HG02885 (cell line): ENCODE data around the gene NKD1.

Experiments used
- ATAC-seq: cut with Tn5 transposase; IDR thresholded peaks from one replicate; pipeline ENCODE4 v1.9.1; 2021; ENCODE audit warnings: mild to moderate bottlenecking; ENCODE audit not compliant: unreplicated experiment, poor library complexity

NKD1 gene

GRCh38 chr16:50622029-50622428 is 73.8 kb downstream of the NKD1 start:
- no peak for ATAC-seq

DNA sequence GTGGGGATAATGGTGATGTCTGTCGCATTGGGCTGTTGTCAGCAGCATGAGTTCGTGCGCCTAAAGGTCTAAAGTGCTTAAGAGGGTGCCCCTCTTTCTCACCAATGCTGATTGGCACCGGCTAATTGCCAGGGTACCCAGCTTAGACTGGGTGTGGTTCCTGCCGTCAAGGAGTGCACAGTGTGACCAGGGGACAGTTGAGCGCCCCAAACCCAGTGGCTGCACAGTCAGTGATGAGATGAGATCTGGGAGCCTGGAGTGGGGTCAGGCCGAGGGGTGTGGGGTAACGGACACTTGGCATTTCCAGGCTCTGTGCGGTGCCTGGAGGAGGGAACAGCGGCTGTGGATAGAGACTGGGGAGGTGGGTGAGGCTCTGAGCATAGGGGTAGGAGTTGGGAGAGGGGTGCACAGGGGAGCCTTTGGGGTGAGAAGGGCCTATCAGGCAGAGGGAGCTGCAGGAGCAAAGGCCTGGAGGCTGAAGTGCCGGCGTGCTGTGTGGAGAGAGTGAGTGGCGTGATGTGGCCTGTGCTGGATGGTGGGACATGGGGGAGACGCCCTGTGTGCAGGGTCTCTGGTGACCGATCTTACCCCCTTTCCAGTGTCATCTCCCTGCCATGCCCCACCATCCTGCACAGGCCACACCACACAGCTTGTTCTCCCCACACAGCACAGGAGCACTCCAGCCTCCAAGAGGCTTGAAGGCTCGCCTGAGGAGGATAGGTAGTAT is 74.6 kb downstream of the NKD1 start:
- ATAC-seq, result no peak

- ATAC-seq, result no peak
These were observed 76.3 kb downstream of the NKD1 start for GRCh38 chr16:50624449-50624970.

- ATAC-seq, result no peak
These were observed 77.2 kb downstream of the NKD1 start for GRCh38 chr16:50625374-50625773.

- ATAC-seq, result no peak
These were observed 78.7 kb downstream of the NKD1 start for GRCh38 chr16:50626868-50627267.

- ATAC-seq, result peak; percentile 41
These were observed 79.2 kb downstream of the NKD1 start for GRCh38 chr16:50627419-50627818.

DNA sequence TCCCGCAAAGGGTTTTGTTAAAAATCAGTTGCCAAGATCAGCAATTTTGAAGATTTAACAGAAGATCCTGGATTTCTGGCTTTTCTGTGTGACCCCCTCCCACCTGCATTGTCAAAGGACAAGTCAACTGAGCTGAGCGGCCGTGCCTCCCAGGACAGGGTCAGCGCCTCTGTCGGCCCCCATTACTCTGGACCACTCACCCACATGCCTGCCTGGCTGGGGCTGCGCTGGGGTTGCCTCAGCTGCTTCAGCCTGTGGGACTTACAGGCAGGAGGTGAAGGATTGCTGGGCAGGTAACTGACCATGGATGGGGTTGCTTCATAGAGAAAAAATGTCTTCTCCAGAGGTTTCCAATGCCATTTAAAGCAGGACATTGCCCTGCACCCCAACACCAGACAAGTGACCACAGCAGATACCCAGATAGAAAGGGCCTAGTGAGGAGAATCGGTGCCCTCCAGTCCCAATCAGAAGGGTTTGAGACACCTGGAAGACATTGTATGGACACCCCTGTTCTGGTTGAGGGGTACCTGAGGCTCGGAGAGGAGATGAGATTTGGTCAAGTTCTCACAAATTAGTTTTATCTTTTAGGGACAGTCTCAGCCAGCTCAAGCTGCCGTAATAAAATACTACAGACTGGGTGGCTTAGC is 80.1 kb downstream of the NKD1 start:
- ATAC-seq, result no peak

GRCh38 chr16:50629334-50629733 is 81.1 kb downstream of the NKD1 start:
- ATAC-seq, result no peak

DNA sequence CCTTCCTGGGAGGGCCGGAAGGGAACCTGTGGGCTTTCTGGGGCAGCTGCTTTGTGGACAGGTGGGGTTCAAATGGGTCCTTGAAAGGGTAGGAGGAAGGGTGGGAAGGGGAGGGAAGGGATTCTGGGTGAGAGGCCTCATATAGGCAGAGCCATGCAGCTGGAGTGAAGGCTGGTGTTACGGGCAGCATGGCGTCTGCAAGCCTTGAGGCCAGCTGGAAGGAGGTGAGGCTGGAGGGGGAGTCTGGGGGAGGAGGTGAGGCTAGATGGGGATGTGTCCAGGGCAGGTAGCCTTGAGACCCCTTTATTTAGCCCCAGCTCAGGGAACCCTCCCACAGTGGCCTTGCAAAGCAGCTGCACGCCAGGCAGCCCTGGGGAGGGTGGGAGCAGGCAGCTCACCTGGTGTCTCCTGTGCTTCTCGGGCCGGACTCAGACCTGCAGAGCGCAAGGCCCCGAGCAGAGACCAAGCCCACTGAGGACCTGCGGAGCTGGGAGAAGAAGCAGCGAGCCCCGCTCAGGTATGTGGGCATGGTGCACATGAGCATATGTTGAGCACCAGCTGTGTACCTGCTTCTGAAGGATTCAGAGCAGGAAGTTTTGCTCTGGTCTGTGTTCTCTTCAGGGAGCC is 82.3 kb downstream of the NKD1 start:
- no peak for ATAC-seq

DNA sequence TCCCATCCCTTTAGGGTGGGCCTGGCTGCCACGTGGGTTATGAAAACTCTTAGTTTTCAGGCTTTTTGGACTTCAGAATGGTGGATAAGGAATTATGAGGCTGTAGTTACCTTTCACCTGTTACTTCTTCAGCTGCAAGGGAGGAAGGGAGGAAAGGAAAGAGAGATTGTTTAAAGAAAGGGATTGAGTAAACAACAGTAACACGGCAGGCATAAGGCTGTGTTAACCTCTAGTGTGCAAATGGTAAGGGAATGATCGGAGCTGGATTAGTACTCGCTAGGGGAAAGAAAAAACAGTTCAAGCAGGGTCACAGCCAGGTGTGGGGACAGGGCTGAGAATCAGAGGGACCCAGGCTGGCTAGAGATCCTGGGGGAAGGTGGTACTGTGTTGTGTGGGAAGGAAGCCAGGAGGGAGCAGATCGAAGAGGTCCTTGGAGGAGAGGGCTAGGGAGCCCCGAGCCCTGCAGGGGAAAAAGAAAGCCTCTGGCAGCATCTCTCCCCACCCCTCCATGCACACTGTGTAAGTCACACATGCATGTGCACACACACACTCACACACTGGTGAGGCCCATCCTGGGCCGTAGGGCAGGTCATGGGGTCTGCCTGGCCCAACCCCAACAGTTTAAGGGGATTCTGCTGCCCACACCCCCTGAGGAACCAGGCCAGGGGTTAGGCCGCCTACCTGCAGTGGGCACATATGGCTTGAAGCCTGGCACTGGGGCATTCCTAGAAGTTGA is 83.2 kb downstream of the NKD1 start:
- no peak for ATAC-seq

DNA sequence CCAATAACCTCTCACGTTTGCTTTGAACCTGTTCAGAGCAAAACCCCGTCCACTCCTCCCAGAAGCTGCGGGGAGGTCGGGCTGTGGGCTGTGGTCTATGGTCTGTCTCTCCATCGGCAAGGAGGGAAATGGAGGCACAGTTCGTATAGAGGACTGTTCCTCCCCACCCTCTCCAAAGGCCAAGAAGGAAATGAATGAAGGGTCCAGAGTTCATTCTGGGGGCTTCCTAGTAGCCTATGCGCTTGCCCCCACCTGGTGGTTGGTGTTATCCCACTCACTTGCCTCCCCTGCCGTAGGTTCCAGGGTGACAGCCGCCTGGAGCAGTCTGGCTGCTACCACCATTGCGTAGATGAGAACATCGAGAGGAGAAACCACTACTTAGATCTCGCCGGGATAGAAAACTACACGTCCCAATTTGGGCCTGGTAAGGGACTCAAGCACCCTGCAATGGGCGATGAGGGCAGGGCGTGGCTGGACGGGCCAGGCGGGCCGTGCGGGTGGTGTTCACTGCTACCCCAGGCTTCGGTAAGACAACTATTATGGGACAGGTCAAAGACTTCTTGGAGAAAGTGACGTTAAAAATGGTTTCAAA is 83.9 kb downstream of the NKD1 start:
- no peak for ATAC-seq

GRCh38 chr16:50632927-50633800 is 85.0 kb downstream of the NKD1 start:
- ATAC-seq, result no peak

GRCh38 chr16:50634090-50634489 is 85.9 kb downstream of the NKD1 start:
- no peak for ATAC-seq

DNA sequence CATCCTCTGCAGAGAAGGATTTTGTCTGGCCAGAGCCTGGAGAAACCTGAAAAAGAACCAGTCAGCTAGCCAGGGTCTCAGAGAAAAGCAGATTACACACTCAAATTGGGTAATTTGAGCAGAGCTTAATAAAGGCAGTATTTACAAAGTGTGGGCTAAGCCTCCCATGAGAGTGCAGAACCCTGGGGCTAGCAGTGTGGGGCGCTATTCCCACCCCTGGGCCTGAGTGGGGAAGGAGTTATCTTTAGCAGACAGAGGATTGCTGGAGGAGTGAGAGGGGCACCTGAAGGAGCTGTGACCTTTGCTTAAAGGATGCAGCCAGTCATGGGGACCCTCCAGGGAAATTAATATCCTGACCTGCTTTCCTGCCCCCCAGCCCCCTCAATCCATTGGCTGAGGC is 86.8 kb downstream of the NKD1 start:
- ATAC-seq, result no peak

DNA sequence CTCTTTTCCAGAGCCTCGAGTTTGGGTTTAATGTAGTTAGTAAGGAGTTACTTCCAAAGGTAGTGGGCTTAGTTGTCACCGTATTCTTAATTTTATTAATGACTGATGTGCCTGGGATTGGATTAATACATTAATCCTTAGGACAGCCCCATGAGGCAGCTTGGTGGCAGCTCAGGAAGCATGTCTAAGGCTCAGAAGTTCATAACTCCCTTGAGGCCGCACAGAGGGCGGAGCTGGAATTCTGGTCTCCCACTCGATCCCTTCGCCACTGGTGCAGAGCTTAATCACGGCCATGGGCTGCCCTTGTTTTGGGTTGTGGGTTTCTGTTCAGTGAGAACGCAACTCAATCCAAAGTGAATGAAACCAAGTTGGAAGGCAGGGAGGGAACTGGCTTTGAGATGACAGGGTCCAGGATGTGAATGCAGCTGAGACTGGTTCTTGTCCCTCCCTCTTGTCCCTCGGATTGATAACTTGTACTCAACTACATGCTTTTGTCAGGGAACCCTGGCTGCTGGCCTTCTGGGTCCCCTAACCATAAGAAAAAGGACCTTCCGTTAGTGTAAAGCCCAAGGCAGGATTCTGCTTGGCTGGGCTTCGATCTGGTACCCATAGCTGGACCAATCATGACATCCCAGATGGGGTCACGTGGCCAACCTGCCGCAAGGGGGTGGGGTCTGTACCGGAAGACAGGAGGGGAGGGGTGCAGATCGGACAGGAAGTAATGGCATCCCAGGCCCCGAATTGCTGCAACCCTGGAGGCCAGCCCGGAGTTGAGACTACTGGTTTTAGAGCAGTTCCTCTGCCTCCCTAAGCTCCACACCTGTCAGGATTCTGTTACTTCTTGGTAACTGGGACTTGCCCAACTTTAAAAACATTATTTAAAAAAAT is 87.6 kb downstream of the NKD1 start:
- no peak for ATAC-seq

GRCh38 chr16:50636753-50637374 is 88.7 kb downstream of the NKD1 start:
- ATAC-seq, result no peak

DNA sequence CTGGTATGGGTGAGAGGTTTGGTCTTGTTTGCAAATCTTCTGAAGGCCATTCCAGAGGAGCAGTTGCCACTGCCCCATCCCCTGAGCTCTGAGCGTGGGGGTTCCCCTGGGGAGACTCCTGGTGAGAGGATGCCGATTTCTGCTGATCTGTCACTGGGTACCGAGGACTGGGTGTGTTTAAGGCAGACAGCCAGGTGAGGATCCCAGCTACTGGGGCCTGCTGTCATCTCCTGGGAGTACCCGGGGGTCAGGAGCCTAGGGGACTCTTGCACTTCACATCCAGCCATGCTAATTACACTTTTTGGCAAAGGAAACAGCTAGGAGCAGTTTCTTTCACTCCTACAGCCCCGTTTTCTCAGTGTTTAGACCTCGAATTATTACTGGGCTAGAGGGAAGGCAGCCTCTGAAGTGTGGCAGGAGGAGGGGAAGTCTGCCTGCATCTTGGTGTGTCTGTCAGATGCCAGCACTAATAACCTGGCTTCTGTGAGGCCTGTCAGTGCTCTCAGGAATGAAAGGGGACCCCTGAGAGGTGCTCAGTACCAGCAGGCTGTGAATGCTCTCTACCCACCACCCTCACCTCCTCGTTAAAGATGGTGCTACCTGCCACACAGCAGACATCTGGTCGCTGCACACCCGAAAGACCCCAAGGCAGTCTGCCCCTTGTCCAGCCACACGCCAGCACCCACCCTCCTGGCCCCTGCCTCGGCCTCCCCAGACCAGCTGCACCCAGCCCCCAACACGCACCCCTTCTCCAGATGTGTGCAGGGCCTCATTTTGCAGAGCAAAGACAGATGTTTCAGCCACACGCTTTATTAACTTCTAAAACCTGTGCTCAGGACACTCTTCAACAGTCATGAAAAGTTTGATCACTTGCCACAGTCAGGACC is 89.8 kb downstream of the NKD1 start:
- no peak for ATAC-seq
